Measurements from ENCODE around the gene ANKRD33B. TPM values are rescaled to one million over a fixed set of nuclear protein-coding genes. Genes with fewer than 3 reads are reported as not detected.

Gene ANKRD33B
- total and polyA plus RNA-seq, 2 of the 13 experiments (the other 11 are each of a cell fraction or from before 2014, with no cell fraction given): 0.02 TPM; not detected in 1

DNA sequence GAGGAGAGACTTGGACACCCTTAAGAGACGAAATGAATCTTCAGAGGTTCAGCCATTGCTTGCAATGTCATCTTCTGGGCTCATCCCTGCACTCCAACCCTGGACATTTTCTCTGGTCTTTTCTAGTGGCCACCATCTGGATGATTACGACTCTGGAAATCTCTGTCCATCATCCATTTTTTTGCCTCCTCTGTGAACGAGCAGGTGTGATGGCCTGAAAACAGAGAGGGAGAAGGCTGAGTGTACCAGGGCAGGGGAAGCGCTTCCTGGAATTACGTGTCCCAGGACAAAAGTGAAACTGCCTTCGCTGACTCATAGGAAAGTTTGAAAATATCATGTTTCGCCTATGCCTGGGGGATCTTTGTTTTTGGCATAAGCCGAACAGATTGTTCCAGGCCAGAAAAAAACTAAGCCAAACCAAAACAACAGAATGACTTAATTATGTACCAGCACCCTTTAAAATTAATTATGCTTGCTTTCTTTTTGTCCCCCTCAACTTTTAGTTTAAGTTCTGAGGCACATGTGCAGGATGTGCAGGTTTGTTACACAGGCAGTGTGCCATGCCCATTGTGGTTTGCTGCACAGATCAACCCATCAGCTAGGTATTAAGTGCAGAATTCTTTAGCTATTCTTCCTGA lies 31.9 kb downstream of the ANKRD33B start (continued):
- peak; percentile 70 for TF ChIP-seq FOSL2 (CRISPR knock-in tag; IDR thresholded peaks at IDR 0.05)

GRCh38 chr5:10596310-10596703 lies 32.4 kb downstream of the ANKRD33B start:
- WGBS (ENCODE audit: low lambda C conversion rate): 73% methylated on average over 3 of the region's 3 CpGs
- intact Hi-C loops (cut with micrococcal nuclease; ENCODE audit: unreplicated experiment): no loop called here
- no peak overlapping the region for H2AFZ ChIP-seq (ENCODE audit: low read length)
- peak overlapping the region in 2 of 3 experiments; percentile 43 to 51; a peak in 3 of 6 replicates for H3K4me3 ChIP-seq (replicated peaks in 1 of 3; ENCODE audit: insufficient read depth in 1 of 3, low read depth in 2 of 3, low read length in 3 of 3)
- H4K20me1 ChIP-seq (ENCODE audit: insufficient read depth, low read length): no peaks in the 10 kb centered on the region
- H3K79me2 ChIP-seq (ENCODE audit: insufficient read depth, low read length): no peaks in the 10 kb centered on the region
- ChIA-PET CTCF (ENCODE audit: low intra/inter-chr PET ratio, low total read pairs) (no interaction called here), POLR2A (no interaction called here)
- H3K36me3 ChIP-seq (replicated peaks in 1 of 2; ENCODE audit: control insufficient read depth in 1 of 2, insufficient read depth in 2 of 2, low read length in 2 of 2): no peaks in the 10 kb centered on the region
- H3K4me1 ChIP-seq (ENCODE audit: insufficient read depth, low read length): peaks cover 19% of the 10 kb centered on the region
- H3K27ac ChIP-seq (ENCODE audit: extremely low read length, insufficient read depth, low read length): no peak overlapping the region
- no peak for ATAC-seq
- peak overlapping the region; percentile 75 for H3K4me2 ChIP-seq (ENCODE audit: low read depth, low read length)
- no TSS peak for BruUV-seq (replicated peaks)
- H3K9ac ChIP-seq (ENCODE audit: insufficient read depth, low read depth, low read length): no peak overlapping the region
- H3K27me3 ChIP-seq (ENCODE audit: control insufficient read depth in 1 of 2, insufficient read depth in 2 of 2, low read length in 2 of 2): no peaks in the 10 kb centered on the region
- FAIRE-seq: no peak
- TF ChIP-seq, protein P1, sequence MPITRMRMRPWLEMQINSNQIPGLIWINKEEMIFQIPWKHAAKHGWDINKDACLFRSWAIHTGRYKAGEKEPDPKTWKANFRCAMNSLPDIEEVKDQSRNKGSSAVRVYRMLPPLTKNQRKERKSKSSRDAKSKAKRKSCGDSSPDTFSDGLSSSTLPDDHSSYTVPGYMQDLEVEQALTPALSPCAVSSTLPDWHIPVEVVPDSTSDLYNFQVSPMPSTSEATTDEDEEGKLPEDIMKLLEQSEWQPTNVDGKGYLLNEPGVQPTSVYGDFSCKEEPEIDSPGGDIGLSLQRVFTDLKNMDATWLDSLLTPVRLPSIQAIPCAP (CRISPR knock-in tag; IDR thresholded peaks at IDR 0.05; ENCODE audit: low read depth): no peak
- TF ChIP-seq KMT2B (CRISPR knock-in tag; IDR thresholded peaks at IDR 0.05) (no peak), PHF21A (CRISPR knock-in tag; IDR thresholded peaks at IDR 0.05) (no peak), SAFB2 (CRISPR knock-in tag; IDR thresholded peaks at IDR 0.05; ENCODE audit: borderline replicate concordance, low read depth) (no peak), SP4 (CRISPR knock-in tag; IDR thresholded peaks at IDR 0.05) (no peak), KDM5A (IDR thresholded peaks at IDR 0.05; ENCODE audit: borderline replicate concordance, low read length) (no peak), ZNF615 (CRISPR knock-in tag; IDR thresholded peaks at IDR 0.05; ENCODE audit: borderline replicate concordance) (no peak), ZNF580 (CRISPR knock-in tag; IDR thresholded peaks at IDR 0.05; ENCODE audit: borderline replicate concordance, low read depth) (no peak), BCL6 (CRISPR knock-in tag; IDR thresholded peaks at IDR 0.05) (no peak), ZSCAN9 (CRISPR knock-in tag; IDR thresholded peaks at IDR 0.05; ENCODE audit: borderline replicate concordance) (no peak), SOX5 (CRISPR knock-in tag; IDR thresholded peaks at IDR 0.05; ENCODE audit: borderline replicate concordance) (no peak), ZNF530 (CRISPR knock-in tag; IDR thresholded peaks at IDR 0.05; ENCODE audit: low read depth) (no peak), ATF3 (CRISPR knock-in tag; IDR thresholded peaks at IDR 0.05) (no peak), STAT5B (CRISPR knock-in tag; IDR thresholded peaks at IDR 0.05) (no peak), ZMYM2 (CRISPR knock-in tag; IDR thresholded peaks at IDR 0.05) (no peak)
- TF ChIP-seq, protein P2, sequence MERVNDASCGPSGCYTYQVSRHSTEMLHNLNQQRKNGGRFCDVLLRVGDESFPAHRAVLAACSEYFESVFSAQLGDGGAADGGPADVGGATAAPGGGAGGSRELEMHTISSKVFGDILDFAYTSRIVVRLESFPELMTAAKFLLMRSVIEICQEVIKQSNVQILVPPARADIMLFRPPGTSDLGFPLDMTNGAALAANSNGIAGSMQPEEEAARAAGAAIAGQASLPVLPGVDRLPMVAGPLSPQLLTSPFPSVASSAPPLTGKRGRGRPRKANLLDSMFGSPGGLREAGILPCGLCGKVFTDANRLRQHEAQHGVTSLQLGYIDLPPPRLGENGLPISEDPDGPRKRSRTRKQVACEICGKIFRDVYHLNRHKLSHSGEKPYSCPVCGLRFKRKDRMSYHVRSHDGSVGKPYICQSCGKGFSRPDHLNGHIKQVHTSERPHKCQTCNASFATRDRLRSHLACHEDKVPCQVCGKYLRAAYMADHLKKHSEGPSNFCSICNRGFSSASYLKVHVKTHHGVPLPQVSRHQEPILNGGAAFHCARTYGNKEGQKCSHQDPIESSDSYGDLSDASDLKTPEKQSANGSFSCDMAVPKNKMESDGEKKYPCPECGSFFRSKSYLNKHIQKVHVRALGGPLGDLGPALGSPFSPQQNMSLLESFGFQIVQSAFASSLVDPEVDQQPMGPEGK (CRISPR knock-in tag; IDR thresholded peaks at IDR 0.05): no peak
- TF ChIP-seq, protein P3, sequence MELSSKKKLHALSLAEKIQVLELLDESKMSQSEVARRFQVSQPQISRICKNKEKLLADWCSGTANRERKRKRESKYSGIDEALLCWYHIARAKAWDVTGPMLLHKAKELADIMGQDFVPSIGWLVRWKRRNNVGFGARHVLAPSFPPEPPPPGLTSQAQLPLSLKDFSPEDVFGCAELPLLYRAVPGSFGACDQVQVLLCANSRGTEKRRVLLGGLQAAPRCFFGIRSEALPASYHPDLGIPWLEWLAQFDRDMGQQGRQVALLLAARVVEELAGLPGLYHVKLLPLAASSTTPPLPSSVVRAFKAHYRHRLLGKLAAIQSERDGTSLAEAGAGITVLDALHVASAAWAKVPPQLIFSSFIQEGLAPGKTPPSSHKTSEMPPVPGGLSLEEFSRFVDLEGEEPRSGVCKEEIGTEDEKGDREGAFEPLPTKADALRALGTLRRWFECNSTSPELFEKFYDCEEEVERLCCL (CRISPR knock-in tag; IDR thresholded peaks at IDR 0.05; ENCODE audit: borderline replicate concordance): no peak
- in situ Hi-C loops (cut with HindIII; ENCODE audit: extremely low pct_ligation_motif_present, low pct_unique_long_range_greater_than_20kb): no loop called here
- no peak for DNase-seq (ENCODE audit: low spot score)
- no peaks in the 10 kb centered on the region for H3K9me3 ChIP-seq (ENCODE audit: low read length)
